ENCODE data around the gene MIPOL1.

DNA sequence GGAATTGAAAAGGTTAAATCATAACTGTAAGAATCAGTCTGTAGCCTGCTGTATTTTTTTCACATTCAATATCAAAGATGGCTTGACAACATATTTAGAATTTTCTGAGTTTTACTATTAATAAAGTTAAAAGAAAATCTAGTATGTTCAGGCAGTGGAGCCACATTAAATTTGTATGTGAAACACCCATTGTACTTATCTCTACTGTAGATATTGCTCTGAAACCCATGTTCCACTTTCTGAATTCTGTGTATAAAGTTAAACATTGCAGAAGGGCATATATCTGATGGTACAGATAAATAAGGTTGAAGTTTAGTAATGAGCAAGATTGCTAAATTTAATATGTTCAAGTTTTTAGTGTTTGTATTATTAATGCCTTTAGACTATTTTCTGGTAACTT is 224.6 kb downstream of the MIPOL1 start:
- TF ChIP-seq, protein P1, sequence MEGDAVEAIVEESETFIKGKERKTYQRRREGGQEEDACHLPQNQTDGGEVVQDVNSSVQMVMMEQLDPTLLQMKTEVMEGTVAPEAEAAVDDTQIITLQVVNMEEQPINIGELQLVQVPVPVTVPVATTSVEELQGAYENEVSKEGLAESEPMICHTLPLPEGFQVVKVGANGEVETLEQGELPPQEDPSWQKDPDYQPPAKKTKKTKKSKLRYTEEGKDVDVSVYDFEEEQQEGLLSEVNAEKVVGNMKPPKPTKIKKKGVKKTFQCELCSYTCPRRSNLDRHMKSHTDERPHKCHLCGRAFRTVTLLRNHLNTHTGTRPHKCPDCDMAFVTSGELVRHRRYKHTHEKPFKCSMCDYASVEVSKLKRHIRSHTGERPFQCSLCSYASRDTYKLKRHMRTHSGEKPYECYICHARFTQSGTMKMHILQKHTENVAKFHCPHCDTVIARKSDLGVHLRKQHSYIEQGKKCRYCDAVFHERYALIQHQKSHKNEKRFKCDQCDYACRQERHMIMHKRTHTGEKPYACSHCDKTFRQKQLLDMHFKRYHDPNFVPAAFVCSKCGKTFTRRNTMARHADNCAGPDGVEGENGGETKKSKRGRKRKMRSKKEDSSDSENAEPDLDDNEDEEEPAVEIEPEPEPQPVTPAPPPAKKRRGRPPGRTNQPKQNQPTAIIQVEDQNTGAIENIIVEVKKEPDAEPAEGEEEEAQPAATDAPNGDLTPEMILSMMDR (IDR thresholded peaks at IDR 0.05) = no peak
- no peak for TF ChIP-seq POLR2A (IDR thresholded peaks at IDR 0.05)
- TF ChIP-seq EP300 (IDR thresholded peaks at IDR 0.05) = no peak
